ENCODE data around the gene EYS. TPM values are rescaled to one million over a fixed set of nuclear protein-coding genes. Genes with fewer than 3 reads are reported as not detected.

Gene EYS
- total and polyA plus RNA-seq, 2 of the 8 experiments (the other 6 are each of a cell fraction or from before 2014, with no cell fraction given): 0.05 to 0.13 TPM

DNA sequence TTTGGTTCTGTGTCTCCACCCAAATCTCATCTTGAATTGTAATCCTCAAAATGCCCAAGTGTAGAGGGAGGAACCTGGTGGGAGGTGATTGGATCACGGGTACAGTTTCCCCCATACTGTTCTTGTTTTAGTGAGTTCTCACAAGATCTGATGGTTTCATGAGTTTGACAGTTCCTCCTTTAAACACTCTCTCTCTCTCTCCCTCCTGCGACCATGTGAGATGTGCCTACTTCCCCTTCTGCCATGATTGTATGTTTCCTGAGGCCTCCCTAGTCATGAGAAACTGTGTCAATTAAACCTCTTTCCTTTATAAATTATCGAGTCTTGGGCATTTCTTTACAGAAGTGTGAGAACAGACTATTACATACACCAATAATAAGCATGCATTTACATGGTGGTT lies 12.1 kb upstream of the EYS start:
- H4K8ac ChIP-seq (ENCODE audit: extremely low read depth, insufficient read depth, low read length): no peak overlapping the region
- no peaks in the 10 kb centered on the region for H4K20me1 ChIP-seq (replicated peaks in 1 of 2; ENCODE audit: control insufficient read depth in 1 of 2, insufficient read depth in 2 of 2, low read length in 2 of 2)
- no peaks in the 10 kb centered on the region for H3K36me3 ChIP-seq (ENCODE audit: control insufficient read depth in 2 of 4, insufficient read depth in 4 of 4, low read length in 3 of 4)
- ChIA-PET POLR2A (ENCODE audit: partially characterized antibody) (no interaction called here), CTCF (ENCODE audit: partially characterized antibody) (no interaction called here)
- H3K79me2 ChIP-seq (ENCODE audit: control insufficient read depth in 1 of 2, insufficient read depth in 2 of 2, low read length in 2 of 2): no peaks in the 10 kb centered on the region
- no peak overlapping the region for H3K27ac ChIP-seq (ENCODE audit: low read depth, low read length)
- H3K56ac ChIP-seq (replicated peaks; ENCODE audit: insufficient read length, low read depth, low read length): no peak overlapping the region
- no peak overlapping the region for H4K5ac ChIP-seq (ENCODE audit: insufficient read length, low read depth, low read length)
- H3K18ac ChIP-seq (ENCODE audit: extremely low read depth, low read length): no peak overlapping the region
- H2BK120ac ChIP-seq (replicated peaks; ENCODE audit: low read depth, low read length): no peak overlapping the region
- WGBS, 2 experiments (ENCODE audit: extremely low coverage in 1 of 2, insufficient coverage in 1 of 2, insufficient read length in 1 of 2, insufficient replicate concordance in 2 of 2, low coverage in 1 of 2, low lambda C conversion rate in 2 of 2, missing lambda C conversion rate in 1 of 2): 89% methylated on average over 3 of the region's 3 CpGs; no CpG with 5 or more reads in 1 of the 2 experiments
- no peaks in the 10 kb centered on the region for H3K79me1 ChIP-seq (ENCODE audit: low read depth, low read length)
- H3K23ac ChIP-seq (ENCODE audit: insufficient read length): no peak overlapping the region
- H3K4me1 ChIP-seq (replicated peaks in 1 of 4; ENCODE audit: control insufficient read depth in 3 of 4, insufficient read depth in 4 of 4, low read length in 3 of 4): no peaks in the 10 kb centered on the region
- no peak overlapping the region for H2AK5ac ChIP-seq (ENCODE audit: low read depth, low read length)
- no peak for DNase-seq (ENCODE audit: low read depth in 1 of 2, low spot score in 2 of 2)
- H2BK5ac ChIP-seq (ENCODE audit: low read depth, low read length): no peak overlapping the region
- H3K9ac ChIP-seq (replicated peaks in 1 of 4; ENCODE audit: extremely low read depth in 1 of 4, low read depth in 3 of 4, low read length in 3 of 4): no peak overlapping the region
- no peak overlapping the region for H3K4ac ChIP-seq (replicated peaks; ENCODE audit: insufficient read length, low read depth, low read length)
- no peaks in the 10 kb centered on the region for H3K27me3 ChIP-seq (replicated peaks in 1 of 4; ENCODE audit: control insufficient read depth in 3 of 4, extremely low read depth in 1 of 4, insufficient read depth in 3 of 4, low read length in 3 of 4)
- H2AFZ ChIP-seq (ENCODE audit: low read length): no peak overlapping the region
- H3K9me3 ChIP-seq (ENCODE audit: insufficient read depth in 2 of 2, low read depth in 1 of 2, low read length in 1 of 2): peaks cover 3 to 5% of the 10 kb centered on the region in 2 experiments; a peak in 3 of 4 replicates
- FAIRE-seq: no peak
- no peak overlapping the region for H2BK20ac ChIP-seq (ENCODE audit: low read length)
- H4K91ac ChIP-seq (replicated peaks; ENCODE audit: insufficient read length, low read length): no peak overlapping the region
- no peak overlapping the region for H3K4me2 ChIP-seq (ENCODE audit: insufficient read depth in 1 of 2, low read depth in 2 of 2, low read length in 2 of 2)
- H2BK12ac ChIP-seq (ENCODE audit: low read depth, low read length): no peak overlapping the region
- no peak overlapping the region for H3K14ac ChIP-seq (ENCODE audit: insufficient read length)
- no peak overlapping the region for H2BK15ac ChIP-seq (ENCODE audit: low read length)
- no peaks in the 10 kb centered on the region for H3K23me2 ChIP-seq (ENCODE audit: low read depth, low read length)
- H3K4me3 ChIP-seq (ENCODE audit: extremely low read depth in 1 of 4, insufficient read depth in 2 of 4, low read depth in 3 of 4, low read length in 4 of 4): no peak overlapping the region
- no peak for TF ChIP-seq POLR2A (IDR thresholded peaks at IDR 0.05; ENCODE audit: control extremely low read depth in 1 of 2, low read depth in 2 of 2, low read length in 2 of 2)
- no peak for TF ChIP-seq ATF2 (IDR thresholded peaks at IDR 0.05; ENCODE audit: low read length)
- TF ChIP-seq RNF2 (IDR thresholded peaks at IDR 0.05; ENCODE audit: borderline replicate concordance, low read depth, low read length, missing control alignments, poor library complexity, severe bottlenecking): no peak
- no peak for TF ChIP-seq KDM4A (IDR thresholded peaks at IDR 0.05; ENCODE audit: low read depth, low read length, severe bottlenecking)
- no peak for TF ChIP-seq CHD1 (IDR thresholded peaks at IDR 0.05; ENCODE audit: low read depth, low read length)
- no peak for TF ChIP-seq EP300 (IDR thresholded peaks at IDR 0.05; ENCODE audit: borderline replicate concordance in 1 of 2, low read depth in 2 of 2, low read length in 2 of 2)
- no peak for TF ChIP-seq BRCA1 (IDR thresholded peaks at IDR 0.05; ENCODE audit: low read depth, low read length)
- no peak for TF ChIP-seq KDM1A (IDR thresholded peaks at IDR 0.05; ENCODE audit: borderline replicate concordance, low read length)
- no peak for TF ChIP-seq CREB1 (IDR thresholded peaks at IDR 0.05)
- TF ChIP-seq RXRA (IDR thresholded peaks at IDR 0.05; ENCODE audit: insufficient read depth, low read depth, low read length): no peak
- no peak for TF ChIP-seq TAF1 (IDR thresholded peaks at IDR 0.05; ENCODE audit: low read depth, low read length)

All from H1 (cell line).